IMR-90 (cell line): Measurements from ENCODE around the gene KCTD16. TPM values are rescaled to one million over a fixed set of nuclear protein-coding genes. Genes with fewer than 3 reads are reported as not detected.

ENCODE experiments used
- ATAC-seq: fragments of 200-7000 bp; cut with Tn5 transposase; 2 replicates; pipeline ENCODE4 v1.9.1; 2020; ENCODE audit warnings: low read depth, mild to moderate bottlenecking, moderate library complexity
- BruUV-seq: library from RNA; stranded (reverse); fragments of 400-500 nt; replicated peaks from 2 replicates; lab custom pipeline; 2021; lab: Mats Ljungman, UMichigan
- CTCF ChIA-PET: fragments of 300-600 bp; formaldehyde crosslinking; extraction: SDS; loops from one replicate; lab custom pipeline; 2021; ENCODE audit warnings: antibody characterized with exemption; lab: Yijun Ruan, JAX
- POLR2A ChIA-PET: fragments of 300-600 bp; sonication (Branson Sonifier 250); formaldehyde crosslinking; loops from one replicate; lab custom pipeline; 2022; ENCODE audit warnings: antibody characterized with exemption; ENCODE audit not compliant: unreplicated experiment; lab: Charles Lee
- DNase-seq: peaks from one replicate; pipeline ENCODE4 v3.0.0; 2013
- H2AFZ ChIP-seq: replicated peaks from 2 replicates; pipeline ENCODE3; 2013; ENCODE audit warnings: low read length, mild to moderate bottlenecking; ENCODE audit not compliant: poor library complexity
- H2AK5ac ChIP-seq: 2 replicates; pipeline ENCODE4 v1.6.1; 2013; ENCODE audit warnings: low read depth, low read length, inconsistent platforms
- H2AK9ac ChIP-seq: replicated peaks from 2 replicates; pipeline ENCODE3; 2013; ENCODE audit warnings: mild to moderate bottlenecking, low read depth, low read length, moderate library complexity; ENCODE audit not compliant: poor library complexity
- H2BK120ac ChIP-seq: 2 replicates; pipeline ENCODE4 v1.6.1; 2013; ENCODE audit warnings: low read depth, low read length, inconsistent platforms
- H2BK15ac ChIP-seq: 3 replicates; pipeline ENCODE4 v1.6.1; 2013; ENCODE audit warnings: low read depth, low read length, inconsistent platforms
- H2BK20ac ChIP-seq: 2 replicates; pipeline ENCODE4 v1.6.1; 2013; ENCODE audit warnings: low read depth, mild to moderate bottlenecking, inconsistent platforms, low read length, moderate library complexity
- H2BK5ac ChIP-seq: 2 replicates; pipeline ENCODE4 v1.6.1; 2013; ENCODE audit warnings: mild to moderate bottlenecking, low read depth, low read length, inconsistent platforms; ENCODE audit not compliant: poor library complexity, severe bottlenecking
- H3K14ac ChIP-seq: replicated peaks from 2 replicates; pipeline ENCODE4 v1.6.1; 2013; ENCODE audit warnings: low read depth, low read length, inconsistent platforms
- H3K18ac ChIP-seq: 2 replicates; pipeline ENCODE4 v1.6.1; 2013; ENCODE audit warnings: low read depth, low read length, control low read depth
- H3K23ac ChIP-seq: 2 replicates; pipeline ENCODE4 v1.6.1; 2013; ENCODE audit warnings: low read depth, low read length, inconsistent platforms
- H3K27ac ChIP-seq: 2 replicates; pipeline ENCODE4 v1.5.1; 2013; ENCODE audit warnings: mild to moderate bottlenecking, control low read depth, low read length; ENCODE audit not compliant: insufficient read depth
- H3K27me3 ChIP-seq: 2 replicates; pipeline ENCODE4 v1.6.1; 2013; ENCODE audit warnings: low read length; ENCODE audit not compliant: control insufficient read depth, insufficient read depth
- H3K36me3 ChIP-seq: 2 replicates; pipeline ENCODE4 v1.6.1; 2013; ENCODE audit warnings: low read length, mixed read lengths; ENCODE audit not compliant: control insufficient read depth, insufficient read depth
- H3K4ac ChIP-seq: 2 replicates; pipeline ENCODE4 v1.6.1; 2013; ENCODE audit warnings: low read depth, low read length, inconsistent platforms
- H3K4me1 ChIP-seq: 2 replicates; pipeline ENCODE4 v1.6.1; 2013; ENCODE audit warnings: low read length, mixed read lengths; ENCODE audit not compliant: control insufficient read depth, insufficient read depth
- H3K4me2 ChIP-seq: 2 replicates; pipeline ENCODE4 v1.6.1; 2013; ENCODE audit warnings: low read depth, mild to moderate bottlenecking, control low read depth, low read length, moderate library complexity
- H3K4me3 ChIP-seq: 2 replicates; pipeline ENCODE4 v1.5.1; 2013; ENCODE audit warnings: low read depth, mild to moderate bottlenecking, control low read depth, low read length, moderate library complexity; ENCODE audit not compliant: insufficient read depth
- H3K56ac ChIP-seq: 2 replicates; pipeline ENCODE4 v1.6.1; 2013; ENCODE audit warnings: low read length, inconsistent platforms; ENCODE audit not compliant: insufficient read depth; ENCODE audit errors: extremely low read depth
- H3K79me1 ChIP-seq, 2 experiments: 2 replicates each; pipeline ENCODE4 v1.6.1; 2013; ENCODE audit warnings: low read length in 2 of 2, inconsistent platforms in 1 of 2, low read depth in 1 of 2
- H3K9ac ChIP-seq: 2 replicates; pipeline ENCODE4 v1.6.1; 2013; ENCODE audit warnings: low read depth, low read length, control low read depth
- H3K9me1 ChIP-seq: 2 replicates; pipeline ENCODE4 v1.6.1; 2013; ENCODE audit warnings: low read length, inconsistent platforms; ENCODE audit not compliant: insufficient read depth
- H3K9me3 ChIP-seq: 2 replicates; pipeline ENCODE4 v1.6.1; 2013; ENCODE audit warnings: low read length; ENCODE audit not compliant: control insufficient read depth, insufficient read depth
- H4K20me1 ChIP-seq: 2 replicates; pipeline ENCODE4 v1.6.1; 2013; ENCODE audit warnings: low read length, inconsistent platforms; ENCODE audit not compliant: insufficient read depth
- H4K5ac ChIP-seq: 2 replicates; pipeline ENCODE4 v1.6.1; 2013; ENCODE audit warnings: mild to moderate bottlenecking, low read depth, low read length, control low read depth
- H4K8ac ChIP-seq, 2 experiments: 2 replicates each; pipeline ENCODE4 v1.6.1; 2013; ENCODE audit warnings: low read depth in 2 of 2, low read length in 2 of 2, control low read depth in 1 of 2, inconsistent platforms in 1 of 2
- H4K91ac ChIP-seq: 2 replicates; pipeline ENCODE4 v1.6.1; 2013; ENCODE audit warnings: low read depth, low read length, inconsistent platforms; ENCODE audit not compliant: insufficient read depth
- BHLHE40 ChIP-seq: fragments of 150-350 bp; IDR thresholded peaks from 2 replicates; pipeline ENCODE4 v1.6.1; 2016; ENCODE audit warnings: mild to moderate bottlenecking, low read depth, low read length
- CHD1 ChIP-seq: IDR thresholded peaks from 2 replicates; pipeline ENCODE4 v1.6.1; 2012; ENCODE audit warnings: low read depth, low read length, improper control_type of control experiment
- FOS ChIP-seq: fragments of 150-350 bp; IDR thresholded peaks from 2 replicates; pipeline ENCODE4 v1.6.1; 2016; ENCODE audit warnings: low read depth, low read length
- MAFK ChIP-seq: IDR thresholded peaks from 2 replicates; pipeline ENCODE4 v1.6.1; 2012; ENCODE audit warnings: low read depth, low read length, improper control_type of control experiment
- MXI1 ChIP-seq: IDR thresholded peaks from 2 replicates; pipeline ENCODE4 v1.6.1; 2012; ENCODE audit warnings: low read depth, mild to moderate bottlenecking, low read length, moderate library complexity, borderline replicate concordance
- NFE2L2 ChIP-seq: fragments of 150-350 bp; IDR thresholded peaks from 2 replicates; pipeline ENCODE4 v1.6.1; 2016; ENCODE audit warnings: low read depth, mild to moderate bottlenecking, low read length
- RAD21 ChIP-seq: IDR thresholded peaks from 2 replicates; pipeline ENCODE4 v1.6.1; 2012; ENCODE audit warnings: low read length, improper control_type of control experiment
- RCOR1 ChIP-seq: IDR thresholded peaks from 2 replicates; pipeline ENCODE4 v1.6.1; 2012; ENCODE audit warnings: mild to moderate bottlenecking, low read length, improper control_type of control experiment; ENCODE audit not compliant: insufficient replicate concordance
- SMC3 ChIP-seq: fragments of 150-350 bp; IDR thresholded peaks from 2 replicates; pipeline ENCODE4 v1.6.1; 2016; ENCODE audit warnings: low read depth, mild to moderate bottlenecking, antibody characterized with exemption, low read length, moderate library complexity
- WGBS, 2 experiments: methylation state at CpG; one replicate each; pipeline versions ENCODE4 v1.1.5 to v1.1.7; 2013; ENCODE audit warnings: missing lambda C conversion rate in 2 of 2; ENCODE audit not compliant: insufficient read length in 1 of 2; ENCODE audit errors: extremely low coverage in 2 of 2; 5-methylcytosine and 5-hydroxymethylcytosine counted together
- dilution Hi-C: fragments of 300-500 bp; cut with HindIII; formaldehyde crosslinking; loops from one replicate; pipeline ENCODE4 v1.14.3; 2018; ENCODE audit warnings: low sequenced_read_pairs; ENCODE audit not compliant: unreplicated experiment
- in situ Hi-C: fragments of 300-500 bp; cut with MboI; formaldehyde crosslinking; loops from 3 replicates; pipeline ENCODE4 v1.14.3; 2019; ENCODE audit warnings: low sequenced_read_pairs, inconsistent platforms, mixed read lengths
- intact Hi-C: fragments of 100-400 bp; cut with micrococcal nuclease; formaldehyde crosslinking; loops from 2 replicates; pipeline ENCODE4 v1.10.0; 2022
- polyA plus RNA-seq, 3 experiments: library from polyadenylated mRNA; depleted of rRNA; stranded (reverse); fragments of >200 nt; gene quantifications; 2 replicates each; pipeline ENCODE4 v1.2.3, GENCODE V29; 2012; ENCODE audit warnings: low replicate concordance in 1 of 3
- total RNA-seq: library from RNA; depleted of rRNA; stranded (reverse); fragments of >200 nt; gene quantifications from 2 replicates; pipeline ENCODE4 v1.2.3, GENCODE V29; 2012
- TF ChIP-seq, protein P1 (sequence below): fragments of 150-350 bp; IDR thresholded peaks from 2 replicates; pipeline ENCODE4 v1.6.1; 2017; ENCODE audit warnings: mild to moderate bottlenecking, antibody characterized with exemption, low read length, low read depth

The KCTD16 gene
- total and polyA plus RNA-seq, 2 of the 4 experiments (the other 2 are of a cell fraction) = 0.43 to 1.1 TPM

DNA sequence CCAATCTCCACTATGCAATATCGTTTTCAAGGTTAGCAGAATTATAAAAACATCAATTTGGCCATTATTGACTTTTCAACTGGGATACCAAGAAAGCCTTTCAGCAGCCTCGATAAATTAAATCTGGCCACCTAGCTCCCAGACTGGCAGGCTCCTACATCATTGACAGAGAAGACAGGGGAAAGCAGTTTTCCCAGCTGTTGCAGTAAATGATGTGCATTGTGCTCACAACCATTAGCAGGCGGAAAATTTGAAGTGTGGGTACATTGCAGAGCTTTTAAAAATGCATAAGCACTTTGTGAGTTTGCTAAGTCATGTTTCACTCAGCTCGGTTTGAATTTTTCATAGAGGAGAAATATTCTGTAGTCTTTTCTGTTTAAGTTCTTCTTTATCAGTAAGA, 297.9 kb downstream of the KCTD16 start:
- H3K4me2 ChIP-seq = no peak overlapping the region
- H3K14ac ChIP-seq = no peak overlapping the region
- no peak overlapping the region for H3K23ac ChIP-seq
- intact Hi-C loops = loop anchor here (1.0 to 10.0 kb wide), 2 partner anchors 879 to 1356 kb away; no protein-coding TSS in a partner anchor
- no peak for ATAC-seq
- no peak overlapping the region for H4K5ac ChIP-seq
- ChIA-PET CTCF (interaction anchor here (0.6 to 1.9 kb wide), 6 partner anchors 12 to 1259 kb away, joined by 3 to 9 read pairs (median 5); no protein-coding TSS in a partner anchor), POLR2A (no interaction called here)
- no peaks in the 10 kb centered on the region for H3K79me1 ChIP-seq
- no peaks in the 10 kb centered on the region for H3K9me3 ChIP-seq
- H3K9me1 ChIP-seq = no peaks in the 10 kb centered on the region
- H4K8ac ChIP-seq = no peak overlapping the region
- no peak overlapping the region for H3K27ac ChIP-seq
- H3K18ac ChIP-seq = no peak overlapping the region
- no peak overlapping the region for H3K56ac ChIP-seq
- H2BK20ac ChIP-seq = no peak overlapping the region
- no peaks in the 10 kb centered on the region for H4K20me1 ChIP-seq
- no peak for DNase-seq
- no peak overlapping the region for H2BK120ac ChIP-seq
- no peaks in the 10 kb centered on the region for H3K4me1 ChIP-seq
- in situ Hi-C loops = no loop called here
- WGBS, 2 experiments = 0% methylated on average over 1 of the region's 4 CpGs; no CpG with 5 or more reads in 1 of the 2 experiments
- H2BK15ac ChIP-seq = no peak overlapping the region
- H3K4ac ChIP-seq = no peak overlapping the region
- no peak overlapping the region for H2AFZ ChIP-seq
- H3K9ac ChIP-seq = no peak overlapping the region
- H2BK5ac ChIP-seq = no peak overlapping the region
- no peaks in the 10 kb centered on the region; the same call in 1 of the 2 replicates for H3K27me3 ChIP-seq
- H3K4me3 ChIP-seq = no peak overlapping the region
- no peak overlapping the region for H4K91ac ChIP-seq
- no peak overlapping the region for H2AK9ac ChIP-seq
- H2AK5ac ChIP-seq = no peak overlapping the region
- no peaks in the 10 kb centered on the region for H3K36me3 ChIP-seq
- TF ChIP-seq BHLHE40 = no peak
- TF ChIP-seq MXI1 = no peak
- no peak for TF ChIP-seq RAD21
- TF ChIP-seq RCOR1 = no peak
- TF ChIP-seq MAFK = no peak
- TF ChIP-seq, protein P1, sequence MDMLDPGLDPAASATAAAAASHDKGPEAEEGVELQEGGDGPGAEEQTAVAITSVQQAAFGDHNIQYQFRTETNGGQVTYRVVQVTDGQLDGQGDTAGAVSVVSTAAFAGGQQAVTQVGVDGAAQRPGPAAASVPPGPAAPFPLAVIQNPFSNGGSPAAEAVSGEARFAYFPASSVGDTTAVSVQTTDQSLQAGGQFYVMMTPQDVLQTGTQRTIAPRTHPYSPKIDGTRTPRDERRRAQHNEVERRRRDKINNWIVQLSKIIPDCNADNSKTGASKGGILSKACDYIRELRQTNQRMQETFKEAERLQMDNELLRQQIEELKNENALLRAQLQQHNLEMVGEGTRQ = no peak
- TF ChIP-seq SMC3 = no peak
- no peak for TF ChIP-seq FOS
- TF ChIP-seq NFE2L2 = no peak
- TF ChIP-seq CHD1 = no peak
- dilution Hi-C loops = no loop called here
- no TSS peak for BruUV-seq
